Activated CD8-positive, alpha-beta memory T cell treated with anti-CD3 and anti-CD28 coated beads for 24 hours (primary cell): Measurements from ENCODE around the gene HOMER2.
"Not testable (repeated sequence)": the region's sequence is repeated elsewhere in the genome, so short reads cannot be mapped to it uniquely, and the experiment has no call there.

Experiments used
- DNase-seq: peaks from one replicate; pipeline ENCODE4 v3.0.0-alpha.2; 2020

The HOMER2 gene

DNA sequence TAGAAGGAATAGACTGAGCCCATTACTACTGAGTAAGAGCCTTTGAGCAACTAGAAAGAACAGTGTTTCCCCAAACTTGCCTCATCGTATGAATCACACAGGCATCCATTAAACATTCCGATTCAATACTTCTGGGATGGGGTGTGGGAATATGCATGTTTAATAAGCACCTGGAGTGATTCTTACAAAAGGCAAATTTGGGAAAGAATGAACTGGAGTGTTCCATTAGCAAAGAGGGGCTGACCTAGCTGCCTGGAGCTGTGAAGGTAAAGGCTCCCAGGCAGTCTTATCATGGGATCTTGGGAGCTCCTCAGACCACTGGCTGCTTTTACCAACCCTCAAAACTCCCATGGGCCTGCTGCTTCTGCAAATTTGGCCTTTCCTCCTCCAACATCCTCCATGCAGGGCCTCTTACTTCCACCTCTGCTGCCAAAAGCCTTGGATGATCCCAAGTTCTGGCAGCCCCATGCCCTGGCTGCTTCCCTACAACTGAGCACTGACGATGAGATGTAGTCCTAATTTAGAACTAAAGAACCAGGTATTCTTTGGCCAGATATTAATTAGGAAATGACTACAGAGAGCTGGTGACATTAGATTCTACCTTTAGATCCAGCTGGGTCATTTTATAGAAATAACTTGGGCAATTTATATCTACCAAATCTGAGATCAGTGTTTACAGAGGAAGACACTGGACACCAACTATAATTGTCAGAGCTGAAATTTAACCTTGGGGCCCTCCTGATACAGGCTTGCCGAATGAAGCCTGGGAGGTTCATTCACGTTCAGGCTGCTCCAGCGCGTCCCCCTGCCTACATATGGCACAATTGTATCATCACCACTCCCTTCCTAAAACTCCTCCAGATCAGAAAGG lies 11.2 kb upstream of the HOMER2 start:
- DNase-seq: no peak

DNA sequence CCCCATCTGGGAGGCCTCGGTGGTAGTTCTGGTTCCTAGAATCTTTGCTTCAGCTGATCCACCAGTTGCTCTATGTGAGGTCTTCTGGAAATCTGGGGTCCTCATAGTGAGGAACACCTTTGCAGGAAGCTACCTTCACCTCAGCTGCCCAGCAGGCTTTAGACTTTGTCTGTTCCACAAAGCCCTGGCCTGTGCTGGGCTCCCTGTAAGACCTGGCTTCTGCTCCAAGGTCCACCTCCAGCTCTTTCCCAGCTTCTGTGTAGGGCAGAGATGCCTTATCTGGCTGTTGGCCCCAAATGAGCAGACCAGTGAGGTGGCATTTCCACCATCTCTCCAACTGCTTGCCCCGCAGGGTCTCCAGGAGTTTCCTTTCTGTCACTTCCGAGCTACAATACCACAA lies 8.2 kb upstream of the HOMER2 start:
- DNase-seq: no peak

DNA sequence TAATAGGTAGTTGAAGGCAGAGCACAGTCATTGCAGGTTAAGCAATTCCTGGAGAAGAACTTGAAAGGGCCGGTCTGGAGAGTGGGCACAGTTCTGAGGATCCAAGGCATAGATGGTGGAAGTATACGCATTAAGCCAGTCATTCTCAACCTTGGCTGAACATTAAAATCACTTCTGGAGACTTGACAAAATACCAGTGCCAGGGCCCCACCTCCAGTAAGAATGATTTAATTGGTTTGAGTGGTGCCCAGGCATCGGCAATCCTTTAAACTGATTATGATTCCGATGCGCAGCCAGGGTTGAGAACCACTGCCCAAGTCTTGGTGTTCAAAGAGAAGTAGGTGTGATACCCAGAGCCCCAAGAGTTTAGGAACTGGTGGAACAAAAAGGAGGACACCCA lies 6.9 kb upstream of the HOMER2 start:
- DNase-seq: no peak

DNA sequence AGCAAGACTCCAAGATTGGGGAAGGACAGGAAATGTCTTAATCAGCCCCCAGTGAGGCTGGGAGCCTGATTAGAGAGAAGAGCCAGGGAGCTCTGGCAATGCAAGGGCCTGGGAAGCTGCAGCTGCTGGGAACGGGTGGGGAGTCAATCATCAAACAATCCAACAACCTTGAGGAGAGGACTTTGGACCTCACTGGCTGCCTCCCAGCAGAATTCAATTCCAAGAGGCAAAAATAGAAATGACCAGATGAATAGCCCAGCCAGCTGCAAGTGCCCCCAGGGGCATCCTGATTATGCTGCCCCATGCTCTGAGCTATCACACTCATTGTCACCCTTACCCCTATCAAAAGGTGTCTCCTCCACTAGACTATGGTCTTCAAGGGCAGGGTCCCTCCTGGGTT lies 6.1 kb upstream of the HOMER2 start:
- DNase-seq: no peak

DNA sequence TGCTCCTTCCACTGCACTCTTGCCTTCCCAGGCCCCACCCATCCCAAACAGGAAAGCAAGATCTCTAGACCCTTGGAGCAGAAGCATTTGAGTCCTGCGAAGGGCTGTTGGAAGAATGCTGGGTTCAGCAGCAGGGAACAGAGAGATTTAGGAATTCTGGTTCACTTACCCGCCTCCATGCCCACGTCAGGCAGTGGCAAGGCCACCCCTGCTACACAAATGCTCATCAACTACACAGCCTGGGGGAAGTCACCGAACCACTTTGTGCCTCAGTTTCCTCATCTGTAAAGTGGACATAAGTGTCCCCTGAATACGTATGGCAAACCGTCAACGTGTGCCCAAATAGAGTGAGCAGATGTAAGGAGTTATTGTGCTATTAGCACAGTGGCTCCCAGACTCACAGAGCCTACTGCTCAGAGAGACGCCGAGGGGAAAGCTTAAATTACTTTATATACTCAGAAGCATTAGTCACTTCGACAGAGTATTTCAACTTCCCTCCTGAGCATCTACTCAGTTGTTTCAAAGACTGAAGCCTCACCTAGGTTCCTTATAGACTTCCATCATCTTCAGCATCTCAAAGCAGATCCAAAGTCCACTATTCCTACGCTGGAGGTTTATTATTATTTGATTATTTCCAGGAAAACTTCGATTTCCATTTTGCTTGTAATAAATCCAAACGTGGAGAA lies 905 bp downstream of the HOMER2 start:
- DNase-seq: no peak

DNA sequence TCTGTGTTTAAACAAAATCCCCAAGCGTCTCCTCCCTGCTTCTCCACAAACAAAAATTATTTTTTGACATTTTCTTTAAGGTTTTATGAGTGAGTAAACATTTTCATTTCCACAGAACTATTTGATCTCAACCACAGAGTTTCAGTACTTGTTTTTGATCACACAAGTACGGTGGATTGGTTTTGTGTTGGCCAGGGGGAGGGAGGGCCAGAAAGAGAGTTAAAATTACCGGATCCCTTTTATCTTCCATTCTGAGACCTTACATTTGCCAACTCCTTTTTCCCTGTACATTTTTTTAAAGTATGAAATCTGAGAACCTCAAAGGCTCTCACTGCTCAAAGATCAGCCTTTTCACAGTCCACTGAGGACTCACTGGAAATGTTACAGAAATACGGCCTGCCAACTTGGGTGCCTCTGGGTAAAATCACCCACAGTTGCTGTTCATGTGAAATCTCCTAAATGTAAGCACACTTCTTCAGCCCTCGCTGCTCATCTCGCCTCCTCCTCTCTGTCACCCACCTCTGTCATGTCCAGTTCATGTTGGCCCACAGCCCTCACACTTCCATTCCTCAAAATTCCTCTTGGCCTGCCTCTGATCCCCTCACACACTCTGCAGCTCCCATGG lies 1.7 kb downstream of the HOMER2 start:
- DNase-seq: no peak

DNA sequence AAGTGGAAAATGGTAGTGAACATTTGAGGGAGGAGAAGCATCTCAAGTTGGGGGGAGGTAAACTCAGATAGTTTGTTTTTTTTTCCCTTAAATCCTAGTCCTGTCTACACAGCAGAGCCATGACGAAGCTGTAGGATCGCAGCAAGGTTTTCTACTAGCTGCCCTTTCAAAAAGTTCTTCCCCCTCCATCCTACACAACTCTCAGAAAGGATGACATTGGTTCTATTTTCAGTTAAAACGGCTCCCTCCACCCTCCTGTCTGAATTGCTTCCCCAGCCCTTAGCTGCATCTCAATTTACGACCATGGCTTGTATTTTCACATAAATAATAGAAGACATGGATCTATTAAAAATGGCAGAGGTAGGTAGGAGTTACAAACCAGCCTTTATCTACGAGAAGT lies 2.2 kb downstream of the HOMER2 start:
- no peak for DNase-seq

DNA sequence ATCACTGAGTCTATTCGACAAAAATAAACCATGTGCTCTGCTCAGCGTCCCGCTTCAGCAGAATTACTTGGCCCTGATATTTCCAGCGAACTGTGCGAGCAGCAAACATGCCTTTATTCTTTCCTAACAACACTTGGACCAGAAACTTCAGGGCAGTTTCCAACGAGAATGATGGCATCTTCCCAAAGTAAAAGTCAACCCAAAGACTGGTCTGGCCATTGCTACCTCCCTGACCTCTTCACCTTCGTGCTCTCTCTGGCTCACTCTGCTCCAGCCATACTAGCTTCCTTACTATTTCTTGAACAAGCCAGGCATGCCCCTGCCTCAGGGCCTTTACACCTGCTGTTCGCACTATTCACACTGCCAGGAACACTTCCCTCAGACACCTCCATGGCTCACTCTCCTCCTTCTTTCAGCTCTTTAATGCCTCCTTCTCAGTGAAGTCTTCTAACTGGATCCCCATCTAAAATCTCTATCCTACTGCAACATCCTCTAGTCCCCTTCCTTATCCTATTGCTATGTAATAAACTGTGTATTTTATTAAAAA lies 6.3 kb downstream of the HOMER2 start:
- DNase-seq: no peak

DNA sequence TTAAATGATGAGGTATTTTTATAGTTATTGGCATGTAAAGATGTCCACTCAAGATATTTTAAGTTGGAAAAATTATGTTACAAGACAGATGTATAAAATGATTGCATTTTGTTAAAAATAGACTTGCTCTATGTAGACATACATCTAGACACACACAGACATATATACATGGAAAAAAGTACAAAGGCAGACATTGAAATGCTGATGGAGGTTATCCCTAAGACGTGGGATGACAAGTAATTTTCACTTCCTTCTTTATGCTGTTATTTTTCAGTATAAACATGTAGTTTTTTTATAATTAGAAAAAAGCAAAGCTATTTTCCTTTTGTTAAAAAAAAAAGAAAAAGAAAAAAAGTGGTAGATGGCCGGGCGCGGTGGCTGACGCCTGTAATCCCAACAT lies 7.2 kb downstream of the HOMER2 start:
- no peak for DNase-seq

DNA sequence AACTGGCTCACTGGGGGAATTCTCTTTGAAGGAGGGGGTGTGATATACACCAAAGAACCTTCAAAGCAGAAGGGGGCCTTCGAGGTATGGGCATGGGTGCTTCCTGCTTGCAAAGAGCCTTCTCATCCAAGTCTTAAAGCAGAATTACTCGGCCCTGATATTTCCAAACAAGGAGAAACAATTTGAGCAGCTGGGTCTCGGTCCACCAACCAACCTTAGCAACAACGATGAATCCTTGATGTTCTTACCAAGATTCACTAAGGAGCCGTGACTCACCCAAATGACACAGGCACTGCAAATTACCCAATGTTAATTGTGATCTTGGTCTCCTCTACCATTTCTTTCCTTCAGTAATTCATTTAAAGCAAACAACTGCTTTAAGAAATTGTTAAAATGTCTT lies 7.7 kb downstream of the HOMER2 start:
- no peak for DNase-seq

DNA sequence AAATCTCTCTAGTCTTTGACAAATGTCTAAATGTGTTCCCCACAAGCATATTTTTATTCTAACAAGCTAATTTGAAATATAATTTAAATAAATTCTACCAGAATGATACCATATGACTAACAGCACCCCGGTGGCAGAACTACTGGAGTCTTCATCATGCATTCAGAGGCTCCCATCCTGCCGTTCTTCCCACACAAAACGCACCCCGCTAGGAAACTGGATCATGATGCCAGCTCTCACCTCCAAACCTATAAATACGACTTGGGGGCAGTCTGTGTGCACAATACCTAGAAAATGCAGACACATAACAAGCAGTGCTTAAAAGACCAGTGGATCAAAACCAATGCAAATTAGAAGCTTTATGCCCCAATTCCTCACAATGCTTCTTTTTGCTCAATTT lies 8.5 kb downstream of the HOMER2 start:
- DNase-seq: no peak

DNA sequence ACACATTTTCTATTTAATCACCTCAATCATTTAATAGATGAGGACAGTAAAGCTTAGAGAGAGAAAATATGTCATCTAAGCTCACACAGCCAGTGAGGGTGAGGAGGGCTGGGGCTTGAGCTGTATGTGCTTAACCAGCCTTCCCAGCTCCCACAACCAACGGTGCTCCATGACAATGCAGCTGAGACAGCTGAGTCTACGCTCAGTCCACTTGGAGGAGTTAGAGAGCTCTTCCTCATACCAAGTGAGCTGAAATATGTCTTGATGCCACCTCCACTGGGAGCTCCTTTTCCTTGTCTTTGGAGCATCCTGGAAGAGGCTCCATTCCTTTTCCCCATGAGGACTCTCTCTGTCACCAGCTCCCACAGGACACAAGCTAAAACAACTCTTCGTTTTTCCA lies 9.3 kb downstream of the HOMER2 start:
- DNase-seq: no peak

DNA sequence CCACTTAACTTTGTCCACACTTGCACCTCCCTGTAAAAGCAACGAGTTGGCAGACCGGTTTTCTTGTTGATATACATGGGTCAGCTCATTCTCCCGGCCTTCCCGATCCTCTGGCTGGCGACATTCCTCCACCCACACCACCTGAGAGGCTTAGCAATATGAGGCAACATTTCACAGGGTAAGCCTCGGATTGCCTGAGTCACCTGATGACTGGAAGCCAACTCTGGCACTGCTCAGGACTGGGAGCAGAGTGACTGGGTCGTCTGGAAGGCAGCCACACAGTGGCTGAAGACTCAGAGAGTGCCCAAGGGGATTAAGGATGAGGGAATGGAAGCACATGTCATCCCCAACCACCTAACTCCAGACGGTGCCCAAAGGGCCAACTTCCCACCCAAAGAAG lies 9.8 kb downstream of the HOMER2 start:
- DNase-seq: no peak

DNA sequence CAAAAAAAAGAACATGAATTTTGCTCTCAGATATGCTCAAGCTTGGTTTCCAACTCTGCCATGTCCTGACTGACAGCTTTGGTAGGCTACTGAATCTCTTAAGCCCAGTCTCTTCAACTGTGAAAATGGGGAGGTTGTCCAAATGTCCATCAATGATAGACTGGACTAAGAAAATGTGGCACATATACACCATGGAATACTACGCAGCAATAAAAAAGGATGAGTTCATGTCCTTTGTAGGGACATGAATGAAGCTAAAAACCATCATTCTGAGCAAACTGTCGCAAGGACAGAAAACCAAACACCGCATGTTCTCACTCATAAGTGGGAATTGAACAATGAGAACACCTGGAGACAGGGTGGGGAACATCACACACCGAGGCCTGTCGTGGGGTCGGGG lies 12.8 kb downstream of the HOMER2 start:
- not testable (repeated sequence) for DNase-seq

DNA sequence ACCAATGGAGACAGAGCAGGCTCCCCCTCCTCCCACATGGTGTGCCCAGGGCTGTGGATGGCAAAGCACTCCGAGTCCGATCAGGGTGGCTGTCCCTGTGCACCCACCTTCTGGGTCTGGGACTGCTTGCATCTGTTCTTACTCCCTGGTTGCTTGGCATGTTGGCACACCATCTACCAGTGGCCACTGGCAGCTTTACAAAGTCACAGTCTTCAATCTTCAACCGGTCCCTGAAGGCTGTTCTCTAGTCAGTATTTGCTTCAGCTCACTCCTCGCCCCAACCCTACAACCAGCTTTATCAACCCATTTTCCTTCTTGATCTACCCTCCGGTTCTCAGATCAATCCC lies 14.8 kb downstream of the HOMER2 start:
- DNase-seq: no peak

DNA sequence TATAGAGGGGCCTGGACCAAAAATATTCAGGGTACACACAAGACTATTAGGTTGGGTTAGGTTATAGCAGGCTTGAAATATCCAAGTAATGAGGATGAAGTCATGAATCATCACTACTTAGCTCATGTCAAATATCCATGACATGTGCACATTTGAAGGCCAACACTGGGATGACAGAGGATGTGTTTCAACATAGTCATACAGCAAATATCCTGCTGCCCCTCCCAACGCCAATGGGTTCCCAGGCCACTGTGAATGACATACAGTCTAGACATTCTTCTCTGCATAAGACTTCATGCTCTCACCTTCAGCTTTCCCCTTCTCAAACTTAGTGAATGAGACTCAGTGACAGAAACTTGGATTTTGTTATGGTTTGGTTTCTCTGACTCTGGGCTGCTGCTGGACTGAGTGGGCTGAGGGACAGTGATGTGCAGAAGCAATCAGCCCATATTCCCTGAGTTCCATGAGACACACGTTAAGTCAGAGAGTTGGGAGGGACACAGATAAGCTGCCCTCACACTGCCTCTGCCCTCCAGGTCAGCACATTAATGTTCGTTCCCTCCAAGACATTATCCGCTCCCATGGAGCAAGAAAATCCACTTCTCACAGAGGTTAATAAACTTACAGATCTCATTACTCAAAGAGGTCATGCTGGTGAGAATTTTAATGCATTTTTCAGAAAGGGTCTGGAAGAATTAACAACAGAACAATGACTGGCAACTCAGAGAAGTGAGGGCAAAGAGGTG lies 15.4 kb downstream of the HOMER2 start:
- DNase-seq: no peak

DNA sequence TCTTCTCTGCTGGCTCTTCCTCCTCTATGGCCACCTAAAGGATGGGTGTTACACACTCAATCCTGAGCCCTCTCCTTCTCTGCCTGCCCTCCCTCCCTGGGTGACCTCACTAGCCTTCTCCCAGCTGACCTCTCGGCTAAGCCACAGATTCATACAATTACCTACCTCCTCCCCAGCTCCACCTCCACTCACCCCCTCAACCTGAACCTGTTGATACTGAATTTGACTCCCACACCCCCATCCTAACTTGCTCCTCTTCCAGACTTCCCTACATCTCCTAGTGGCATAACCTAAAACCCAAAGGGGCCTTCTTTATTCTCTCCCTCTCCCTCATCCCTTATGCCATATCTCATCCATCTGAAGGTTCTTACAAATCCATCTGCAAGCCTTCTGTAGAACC lies 17.1 kb downstream of the HOMER2 start:
- no peak for DNase-seq

DNA sequence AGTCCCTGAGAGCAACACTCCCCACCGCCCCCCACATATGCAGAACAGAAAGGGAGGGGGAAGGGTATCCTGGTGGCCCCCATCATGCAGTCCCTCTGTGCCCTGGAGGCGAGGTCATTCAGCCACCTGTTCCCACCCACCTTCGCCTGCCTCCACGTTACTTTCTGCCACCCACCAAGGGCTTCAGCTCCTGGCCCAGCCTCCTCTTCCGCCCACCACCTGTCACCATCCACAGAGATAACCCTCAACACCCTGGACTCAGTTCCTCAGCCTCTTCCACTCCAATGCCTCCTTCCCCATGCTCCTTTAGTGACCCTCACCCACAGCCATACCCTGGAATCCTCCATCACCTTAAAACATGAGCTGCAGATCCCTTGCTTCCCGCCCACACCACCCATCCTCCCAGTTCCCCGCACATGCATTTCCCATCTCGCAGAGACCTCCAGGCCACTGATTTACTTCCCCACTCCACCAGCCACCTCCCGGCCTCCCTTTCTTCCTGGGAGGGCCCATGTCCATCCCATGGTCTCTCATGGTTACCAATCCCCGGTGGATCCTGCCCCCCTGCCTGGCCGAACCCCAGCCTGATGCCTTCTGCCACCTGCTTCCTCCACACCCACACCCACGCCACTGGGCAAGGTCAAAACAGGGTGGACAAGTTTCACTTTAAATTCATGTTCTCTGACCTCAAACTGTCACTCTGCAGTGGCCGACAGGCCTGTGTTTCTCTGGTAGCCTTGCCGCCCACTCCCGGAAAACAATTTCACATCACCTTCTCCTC lies 18.2 kb downstream of the HOMER2 start:
- no peak for DNase-seq

DNA sequence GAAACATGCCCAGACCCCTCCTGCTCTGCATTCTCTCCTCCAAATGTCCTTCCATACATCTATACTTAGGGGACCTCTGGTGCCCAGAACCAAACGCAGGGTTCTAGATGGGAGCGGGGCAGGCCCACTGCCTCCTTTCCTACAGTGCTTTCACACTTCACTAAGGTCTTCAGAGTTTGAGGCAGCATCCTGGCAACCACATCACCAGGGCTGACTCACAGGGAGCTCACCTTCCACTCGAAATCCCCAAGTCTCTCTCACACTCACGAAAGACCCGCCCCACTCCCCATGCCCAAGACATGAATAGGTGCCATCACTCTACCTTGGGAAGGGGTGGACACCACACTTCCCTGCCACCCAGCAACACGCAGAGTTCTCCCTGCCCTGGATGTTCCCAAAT lies 18.9 kb downstream of the HOMER2 start:
- DNase-seq: no peak

DNA sequence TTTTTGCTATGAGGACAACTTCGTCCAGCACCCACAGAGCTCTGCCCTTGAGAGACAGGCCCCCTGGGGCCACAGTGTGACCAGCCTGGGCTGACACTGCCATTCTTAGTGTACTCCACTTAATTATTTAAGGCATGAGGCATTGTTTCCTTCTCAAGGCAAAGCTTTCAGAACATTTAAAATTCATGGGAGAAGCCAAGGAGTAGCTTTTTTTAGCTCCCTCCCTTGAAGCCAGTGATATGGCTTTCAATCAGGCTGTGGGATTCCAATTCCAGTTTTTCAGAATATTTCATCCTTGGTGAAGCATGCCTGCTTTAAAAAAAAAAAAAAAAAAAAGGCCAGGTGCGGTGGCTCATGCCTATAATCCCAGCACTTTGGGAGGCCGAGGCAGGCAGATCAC lies 21.3 kb downstream of the HOMER2 start:
- no peak for DNase-seq

DNA sequence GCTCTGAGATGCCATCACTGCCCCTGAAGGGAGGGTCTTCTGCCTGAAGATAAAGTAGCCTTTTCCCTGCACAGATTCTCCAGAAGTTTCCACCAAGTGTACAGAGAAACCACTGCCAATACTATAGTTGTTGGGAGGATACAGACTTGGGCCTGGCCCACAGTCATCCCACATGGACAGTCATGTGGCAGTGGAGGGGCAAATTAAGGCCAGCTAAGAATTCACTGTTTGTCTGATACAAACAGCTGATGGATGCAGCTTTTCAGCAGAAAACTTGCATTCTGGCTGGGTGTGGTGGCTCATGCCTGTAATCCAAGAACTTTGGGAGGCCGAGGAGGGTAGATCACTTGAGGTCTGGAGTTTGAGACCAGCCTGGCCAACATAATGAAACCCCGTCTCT lies 22.1 kb downstream of the HOMER2 start:
- no peak for DNase-seq

DNA sequence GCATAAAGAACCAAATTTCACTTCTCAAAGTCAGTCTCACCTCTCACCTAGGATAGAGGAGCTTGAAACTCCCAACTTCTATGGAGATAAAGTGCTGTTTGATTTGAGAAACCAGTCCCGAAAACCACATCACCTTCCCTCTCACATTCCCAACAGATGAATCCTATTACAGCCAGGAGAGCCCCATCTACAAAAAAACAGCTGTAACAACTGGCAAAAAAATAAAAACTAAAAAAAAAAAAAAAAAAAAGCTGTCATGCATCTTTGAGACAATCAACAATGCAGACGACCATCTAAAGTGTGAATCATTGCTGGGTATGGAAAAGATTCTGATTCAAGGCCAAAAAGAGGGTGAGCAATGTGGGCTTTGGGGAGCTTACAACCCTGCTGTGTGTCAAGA lies 23.8 kb downstream of the HOMER2 start:
- no peak for DNase-seq
